Fibroblast of villous mesenchyme (primary cell): ENCODE data around the gene WIPF1. TPM values are rescaled to one million over a fixed set of nuclear protein-coding genes. Genes with fewer than 3 reads are reported as not detected.
"Not testable (repeated sequence)": the region's sequence is repeated elsewhere in the genome, so short reads cannot be mapped to it uniquely, and the experiment has no call there.

Source experiments
- DNase-seq: peaks from one replicate; pipeline ENCODE4 v3.0.0-alpha.2; 2010; ENCODE audit warnings: low read depth
- H3K4me3 ChIP-seq: 2 replicates; pipeline ENCODE4 v1.5.1; 2011; ENCODE audit warnings: low read depth, mild to moderate bottlenecking, low read length
- CTCF ChIP-seq: IDR thresholded peaks from 2 replicates; pipeline ENCODE4 v1.5.1; 2012; ENCODE audit warnings: low read depth, mild to moderate bottlenecking, low read length; ENCODE audit not compliant: insufficient read depth
- total RNA-seq: library from RNA; depleted of rRNA; stranded (reverse); fragments of >200 nt; gene quantifications from 2 replicates; pipeline ENCODE4 v1.2.3, GENCODE V29; 2012

Gene WIPF1
- total RNA-seq, 1 donor, result 13.0 TPM

- no peak for TF ChIP-seq CTCF
- no peak overlapping the region for H3K4me3 ChIP-seq
- DNase-seq, result no peak
These were observed 44.7 kb downstream of the WIPF1 start for GRCh38 chr2:174552880-174553279.

GRCh38 chr2:174551697-174552096, 45.9 kb downstream of the WIPF1 start:
- DNase-seq, result no peak
- TF ChIP-seq CTCF, result no peak
- H3K4me3 ChIP-seq, result no peak overlapping the region

- not testable (repeated sequence) for H3K4me3 ChIP-seq, DNase-seq
These were observed 49.0 kb downstream of the WIPF1 start for GRCh38 chr2:174548646-174549045.

- peak overlapping the region; percentile 28 for H3K4me3 ChIP-seq
- not testable (repeated sequence) for DNase-seq
These were observed 49.6 kb downstream of the WIPF1 start for GRCh38 chr2:174548021-174548420.

- H3K4me3 ChIP-seq, result peak overlapping the region; percentile 54
- TF ChIP-seq CTCF, result peak; percentile 76
- peak; percentile 57 for DNase-seq
These were observed 50.8 kb downstream of the WIPF1 start for GRCh38 chr2:174546519-174547506.

- no peak for TF ChIP-seq CTCF
- DNase-seq, result no peak
- no peak overlapping the region for H3K4me3 ChIP-seq
These were observed 52.4 kb downstream of the WIPF1 start for GRCh38 chr2:174545240-174545639.

GRCh38 chr2:174544802-174545201, 52.8 kb downstream of the WIPF1 start:
- no peak for DNase-seq
- no peak overlapping the region for H3K4me3 ChIP-seq
- no peak for TF ChIP-seq CTCF

GRCh38 chr2:174544156-174544555, 53.4 kb downstream of the WIPF1 start:
- no peak for DNase-seq

More at GRCh38 chr2:174544156-174544555, 53.4 kb downstream of the WIPF1 start:
- H3K4me3 ChIP-seq, result no peak overlapping the region
- TF ChIP-seq CTCF, result no peak
